Panc1 (cell line): ENCODE data around the gene PHF2. TPM values are rescaled to one million over a fixed set of nuclear protein-coding genes. Genes with fewer than 3 reads are reported as not detected.

Experiments used
- ATAC-seq: fragments of 200-7000 bp; cut with Tn5 transposase; 2 replicates; pipeline ENCODE4 v1.9.1; 2020; ENCODE audit warnings: mild to moderate bottlenecking, moderate library complexity
- BruUV-seq: library from RNA; stranded (reverse); fragments of 400-500 nt; replicated peaks from 2 replicates; lab custom pipeline; 2021; lab: Mats Ljungman, UMichigan
- CTCF ChIA-PET: fragments of 300-600 bp; sonication (Branson Sonifier 250); formaldehyde crosslinking; loops from one replicate; lab custom pipeline; 2022; ENCODE audit warnings: antibody characterized with exemption; lab: Charles Lee
- POLR2A ChIA-PET: fragments of 300-600 bp; sonication (Branson Sonifier 250); formaldehyde crosslinking; loops from one replicate; lab custom pipeline; 2022; ENCODE audit warnings: antibody characterized with exemption; lab: Charles Lee
- DNase-seq: peaks from one replicate; pipeline ENCODE4 v3.0.0-alpha.2; 2010; ENCODE audit warnings: low read depth, low spot score
- H3K27ac ChIP-seq: 2 replicates; pipeline ENCODE4 v1.5.1; 2011; ENCODE audit warnings: mild to moderate bottlenecking, low read length, inconsistent platforms
- H3K27me3 ChIP-seq: fragments of 200-500 bp; sonication (Bioruptor generic); 2 replicates; pipeline ENCODE4 v1.6.0; 2014; ENCODE audit warnings: low read length, inconsistent platforms; ENCODE audit not compliant: control insufficient read depth, insufficient read depth
- H3K36me3 ChIP-seq: fragments of 200-500 bp; sonication (Bioruptor generic); 2 replicates; pipeline ENCODE4 v1.5.1; 2014; ENCODE audit warnings: inconsistent platforms, mild to moderate bottlenecking, low read length, moderate library complexity; ENCODE audit not compliant: control insufficient read depth, insufficient read depth
- H3K4me1 ChIP-seq: 2 replicates; pipeline ENCODE4 v1.5.1; 2011; ENCODE audit warnings: inconsistent platforms, mild to moderate bottlenecking, low read length, moderate library complexity; ENCODE audit not compliant: control insufficient read depth, insufficient read depth
- H3K4me3 ChIP-seq, 2 experiments: 2 replicates each; pipeline ENCODE4 v1.5.1; 2011 to 2012; ENCODE audit warnings: low read depth in 2 of 2, low read length in 2 of 2, mild to moderate bottlenecking in 2 of 2, inconsistent platforms in 1 of 2, moderate library complexity in 1 of 2
- H3K9me3 ChIP-seq: fragments of 200-500 bp; sonication (Bioruptor generic); 2 replicates; pipeline ENCODE4 v1.5.1; 2014; ENCODE audit warnings: low read depth, mild to moderate bottlenecking, inconsistent platforms, low read length, moderate library complexity; ENCODE audit not compliant: control insufficient read depth, insufficient read depth
- CTCF ChIP-seq: fragments of 450-650 bp; IDR thresholded peaks from 2 replicates; pipeline ENCODE4 v1.5.1; 2017; ENCODE audit warnings: mild to moderate bottlenecking
- POLR2AphosphoS5 ChIP-seq: IDR thresholded peaks from 2 replicates; pipeline ENCODE4 v1.6.1; 2012; ENCODE audit warnings: mild to moderate bottlenecking, low read depth, low read length, moderate library complexity
- SIN3A ChIP-seq: IDR thresholded peaks from 2 replicates; pipeline ENCODE4 v1.6.1; 2012; ENCODE audit warnings: low read depth, mild to moderate bottlenecking, low read length, moderate library complexity, borderline replicate concordance; ENCODE audit not compliant: insufficient read depth
- TCF7L2 ChIP-seq: IDR thresholded peaks from 2 replicates; pipeline ENCODE4 v1.6.1; 2011; ENCODE audit warnings: mild to moderate bottlenecking, low read depth, low read length, inconsistent platforms
- in situ Hi-C: cut with HindIII; loops from 2 replicates; pipeline ENCODE4 v1.10.0; 2016; ENCODE audit warnings: low sequenced_read_pairs, low pct_unique_long_range_greater_than_20kb
- intact Hi-C: fragments of 100-400 bp; cut with micrococcal nuclease; formaldehyde crosslinking; loops from one replicate; pipeline ENCODE4 v1.10.0; 2022; ENCODE audit not compliant: unreplicated experiment
- total RNA-seq: library from RNA; stranded (reverse); gene quantifications from one replicate; pipeline ENCODE4 v1.2.1, GENCODE V29; 2021; ENCODE audit not compliant: unreplicated experiment
- TF ChIP-seq, protein P1 (sequence below), 2 experiments: IDR thresholded peaks; 2 replicates each; pipeline ENCODE4 v1.6.1; 2011 to 2012; ENCODE audit warnings: low read depth in 2 of 2, control low read depth in 1 of 2, low read length in 1 of 2, mild to moderate bottlenecking in 1 of 2, moderate library complexity in 1 of 2; ENCODE audit not compliant: insufficient read depth in 1 of 2

PHF2 gene
- total RNA-seq, 1 experiment from 2014 or later: 16.6 TPM

DNA sequence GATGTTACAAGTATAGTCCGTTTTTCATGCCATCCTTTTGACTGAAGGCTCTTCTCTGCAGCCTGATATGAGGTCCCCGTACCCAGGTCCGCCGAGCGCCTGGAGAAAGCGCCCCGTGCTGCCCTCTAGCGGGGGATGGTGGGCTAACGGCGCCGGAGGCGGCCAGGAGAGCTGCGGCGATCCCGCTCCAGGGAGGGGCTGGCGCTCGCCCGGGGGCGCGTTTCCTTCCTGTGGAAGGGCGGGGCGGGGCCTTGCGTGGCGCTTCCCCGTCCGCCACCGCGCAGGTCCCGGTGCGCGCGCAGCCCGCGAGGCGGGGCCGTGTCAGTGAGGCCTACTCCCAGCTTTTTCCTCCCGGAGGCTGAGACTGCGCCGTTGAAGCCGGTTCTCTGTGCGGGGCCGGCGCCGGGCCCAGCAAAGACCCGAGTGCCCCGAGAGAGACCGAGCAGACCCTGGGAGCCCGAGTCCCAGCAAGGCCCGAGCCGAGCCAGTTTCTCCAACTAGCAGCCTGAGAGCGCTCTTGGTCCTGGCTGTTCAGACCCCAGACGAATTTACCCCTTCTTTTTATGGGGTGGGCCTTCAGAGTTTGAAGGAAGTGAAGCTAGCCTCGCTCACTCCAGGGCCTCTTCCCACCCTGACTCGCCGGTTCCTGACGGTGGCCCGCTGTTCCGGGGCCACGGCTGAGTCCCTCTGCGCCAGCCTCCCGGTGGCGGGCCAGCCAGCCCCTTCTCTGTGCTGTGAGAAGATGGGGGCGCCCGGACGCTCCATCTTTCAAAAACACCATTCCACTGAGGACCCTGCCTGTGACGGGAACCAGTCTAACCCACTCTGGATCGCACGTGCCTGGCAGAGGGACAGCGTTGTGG is 9.7 kb upstream of the PHF2 start:
- no peaks in the 10 kb centered on the region; the same call in 1 of the 2 replicates for H3K4me1 ChIP-seq
- in situ Hi-C loops (no loop called here), intact Hi-C loops (loop anchor here (10.0 kb wide), 1 partner anchor 402 kb away; no protein-coding TSS in a partner anchor)
- DNase-seq (peak; percentile 61), ATAC-seq (peak; percentile 99)
- H3K27me3 ChIP-seq: no peaks in the 10 kb centered on the region
- BruUV-seq: no TSS peak
- H3K27ac ChIP-seq: peak overlapping the region; percentile 87
- CTCF ChIA-PET: interaction anchor here (0.8 kb wide), 1 partner anchor 26 kb away, joined by 3 read pairs; no protein-coding TSS in a partner anchor
- peak overlapping the region; percentile 50 to 75 for H3K4me3 ChIP-seq
- POLR2A ChIA-PET: interaction anchor here (1.1 kb wide), 1 partner anchor 26 kb away, joined by 3 read pairs; no protein-coding TSS in a partner anchor
- peaks cover 2% of the 10 kb centered on the region for H3K36me3 ChIP-seq
- H3K9me3 ChIP-seq: no peaks in the 10 kb centered on the region
- peak; percentile 91 for TF ChIP-seq POLR2AphosphoS5
- TF ChIP-seq, protein P1, sequence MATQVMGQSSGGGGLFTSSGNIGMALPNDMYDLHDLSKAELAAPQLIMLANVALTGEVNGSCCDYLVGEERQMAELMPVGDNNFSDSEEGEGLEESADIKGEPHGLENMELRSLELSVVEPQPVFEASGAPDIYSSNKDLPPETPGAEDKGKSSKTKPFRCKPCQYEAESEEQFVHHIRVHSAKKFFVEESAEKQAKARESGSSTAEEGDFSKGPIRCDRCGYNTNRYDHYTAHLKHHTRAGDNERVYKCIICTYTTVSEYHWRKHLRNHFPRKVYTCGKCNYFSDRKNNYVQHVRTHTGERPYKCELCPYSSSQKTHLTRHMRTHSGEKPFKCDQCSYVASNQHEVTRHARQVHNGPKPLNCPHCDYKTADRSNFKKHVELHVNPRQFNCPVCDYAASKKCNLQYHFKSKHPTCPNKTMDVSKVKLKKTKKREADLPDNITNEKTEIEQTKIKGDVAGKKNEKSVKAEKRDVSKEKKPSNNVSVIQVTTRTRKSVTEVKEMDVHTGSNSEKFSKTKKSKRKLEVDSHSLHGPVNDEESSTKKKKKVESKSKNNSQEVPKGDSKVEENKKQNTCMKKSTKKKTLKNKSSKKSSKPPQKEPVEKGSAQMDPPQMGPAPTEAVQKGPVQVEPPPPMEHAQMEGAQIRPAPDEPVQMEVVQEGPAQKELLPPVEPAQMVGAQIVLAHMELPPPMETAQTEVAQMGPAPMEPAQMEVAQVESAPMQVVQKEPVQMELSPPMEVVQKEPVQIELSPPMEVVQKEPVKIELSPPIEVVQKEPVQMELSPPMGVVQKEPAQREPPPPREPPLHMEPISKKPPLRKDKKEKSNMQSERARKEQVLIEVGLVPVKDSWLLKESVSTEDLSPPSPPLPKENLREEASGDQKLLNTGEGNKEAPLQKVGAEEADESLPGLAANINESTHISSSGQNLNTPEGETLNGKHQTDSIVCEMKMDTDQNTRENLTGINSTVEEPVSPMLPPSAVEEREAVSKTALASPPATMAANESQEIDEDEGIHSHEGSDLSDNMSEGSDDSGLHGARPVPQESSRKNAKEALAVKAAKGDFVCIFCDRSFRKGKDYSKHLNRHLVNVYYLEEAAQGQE (IDR thresholded peaks at IDR 0.05; ENCODE audit: insufficient read depth in 1 of 2, low read depth in 2 of 2, low read length in 1 of 2): no peak
- no peak for TF ChIP-seq SIN3A
- peak; percentile 92 for TF ChIP-seq CTCF
- no peak for TF ChIP-seq TCF7L2

GRCh38 chr9:93567271-93567959 is 9.0 kb upstream of the PHF2 start:
- DNase-seq (no peak), ATAC-seq (no peak)
- TF ChIP-seq CTCF (no peak), POLR2AphosphoS5 (no peak), SIN3A (no peak), TCF7L2 (no peak)
- TF ChIP-seq, protein P1 (IDR thresholded peaks at IDR 0.05; ENCODE audit: insufficient read depth in 1 of 2, low read depth in 2 of 2, low read length in 1 of 2): no peak
- H3K36me3 ChIP-seq: peaks cover 2% of the 10 kb centered on the region
- H3K27me3 ChIP-seq: no peaks in the 10 kb centered on the region
- POLR2A ChIA-PET: no interaction called here
- H3K27ac ChIP-seq: peak overlapping the region; percentile 87
- CTCF ChIA-PET: no interaction called here
- H3K4me1 ChIP-seq: no peaks in the 10 kb centered on the region; the same call in 1 of the 2 replicates
- intact Hi-C loops (loop anchor here (10.0 kb wide), 1 partner anchor 403 kb away; no protein-coding TSS in a partner anchor), in situ Hi-C loops (no loop called here)
- H3K9me3 ChIP-seq: no peaks in the 10 kb centered on the region
- H3K4me3 ChIP-seq: peak overlapping the region; percentile 50 to 75
- BruUV-seq: no TSS peak
